Liver (tissue), 9 donors: ENCODE data around the gene CFAP77. TPM values are rescaled to one million over a fixed set of nuclear protein-coding genes. Genes with fewer than 3 reads are reported as not detected.

Source experiments
- DNase-seq: peaks from one replicate; pipeline ENCODE4 v3.0.0-alpha.2; 2017; ENCODE audit warnings: low spot score
- H3K27ac ChIP-seq, 2 donors: one replicate each; pipeline ENCODE4 v1.7.0; 2013; ENCODE audit warnings: inconsistent platforms in 2 of 2, low read length in 2 of 2, control low read depth in 1 of 2, low read depth in 1 of 2, mild to moderate bottlenecking in 1 of 2
- H3K27me3 ChIP-seq, 4 donors: one replicate each; pipeline versions ENCODE4 v1.6.1 to v1.7.0; 2013; ENCODE audit warnings: low read length in 3 of 4, inconsistent platforms in 1 of 4, mild to moderate bottlenecking in 1 of 4, moderate library complexity in 1 of 4; ENCODE audit not compliant: control insufficient read depth in 4 of 4, insufficient read depth in 4 of 4
- H3K36me3 ChIP-seq, 4 donors: one replicate each; pipeline versions ENCODE4 v1.6.1 to v1.7.0; 2013; ENCODE audit warnings: low read length in 3 of 4, mild to moderate bottlenecking in 3 of 4, low read depth in 1 of 4, moderate library complexity in 1 of 4; ENCODE audit not compliant: control insufficient read depth in 4 of 4, insufficient read depth in 3 of 4
- H3K4me1 ChIP-seq, 4 donors: one replicate each; pipeline versions ENCODE4 v1.6.1 to v1.7.0; 2013; ENCODE audit warnings: low read length in 3 of 4, mild to moderate bottlenecking in 3 of 4, moderate library complexity in 1 of 4; ENCODE audit not compliant: control insufficient read depth in 4 of 4, insufficient read depth in 4 of 4
- H3K4me3 ChIP-seq, 3 donors: one replicate each; pipeline versions ENCODE4 v1.6.1 to v1.7.0; 2013; ENCODE audit warnings: low read length in 3 of 3, control low read depth in 1 of 3, low read depth in 1 of 3, mild to moderate bottlenecking in 1 of 3
- H3K9ac ChIP-seq, 2 donors: one replicate each; pipeline ENCODE4 v1.7.0; 2013; ENCODE audit warnings: low read length in 2 of 2, mild to moderate bottlenecking in 2 of 2, moderate library complexity in 2 of 2, control low read depth in 1 of 2, low read depth in 1 of 2
- H3K9me3 ChIP-seq, 4 donors: one replicate each; pipeline versions ENCODE4 v1.6.1 to v1.7.0; 2013; ENCODE audit warnings: low read length in 3 of 4; ENCODE audit not compliant: control insufficient read depth in 4 of 4
- ATF3 ChIP-seq: IDR thresholded peaks from 2 replicates; pipeline ENCODE4 v1.6.1; 2016; ENCODE audit warnings: antibody characterized with exemption
- EGR1 ChIP-seq, 2 donors: IDR thresholded peaks; 2 replicates each; pipeline ENCODE4 v1.6.1; 2016 to 2018; ENCODE audit warnings: antibody characterized with exemption in 2 of 2, low read depth in 2 of 2
- FOXA1 ChIP-seq: IDR thresholded peaks from 2 replicates; pipeline ENCODE4 v1.6.1; 2016; ENCODE audit warnings: antibody characterized with exemption
- FOXA2 ChIP-seq: IDR thresholded peaks from 2 replicates; pipeline ENCODE4 v1.6.1; 2016; ENCODE audit warnings: antibody characterized with exemption
- GABPA ChIP-seq, 2 donors: IDR thresholded peaks in 1 of 2; conservative IDR thresholded peaks in 1 of 2; 2 replicates each; pipeline ENCODE4 v1.6.1; 2016; ENCODE audit warnings: antibody characterized with exemption in 2 of 2, mild to moderate bottlenecking in 1 of 2, moderate library complexity in 1 of 2
- HNF4A ChIP-seq, 2 donors: conservative IDR thresholded peaks; 2 replicates each; pipeline ENCODE4 v1.6.1; 2016; ENCODE audit warnings: antibody characterized with exemption in 2 of 2, mild to moderate bottlenecking in 2 of 2
- JUND ChIP-seq, 2 donors: IDR thresholded peaks; 2 replicates each; pipeline ENCODE4 v1.6.1; 2016; ENCODE audit warnings: antibody characterized with exemption in 2 of 2
- NR2F2 ChIP-seq: IDR thresholded peaks from 2 replicates; pipeline ENCODE4 v1.6.1; 2016; ENCODE audit warnings: antibody characterized with exemption
- RAD21 ChIP-seq, 2 donors: IDR thresholded peaks; 2 replicates each; pipeline ENCODE4 v1.6.1; 2016; ENCODE audit warnings: antibody characterized with exemption in 2 of 2, mild to moderate bottlenecking in 2 of 2
- REST ChIP-seq: IDR thresholded peaks from 2 replicates; pipeline ENCODE4 v1.6.1; 2016; ENCODE audit warnings: antibody characterized with exemption, mild to moderate bottlenecking
- RXRA ChIP-seq, 2 donors: IDR thresholded peaks; 2 replicates each; pipeline ENCODE4 v1.6.1; 2017 to 2018; ENCODE audit warnings: antibody characterized with exemption in 2 of 2, mild to moderate bottlenecking in 1 of 2
- SP1 ChIP-seq: IDR thresholded peaks from 2 replicates; pipeline ENCODE4 v1.6.1; 2018; ENCODE audit warnings: antibody characterized with exemption, mild to moderate bottlenecking
- YY1 ChIP-seq: IDR thresholded peaks from 2 replicates; pipeline ENCODE4 v1.6.1; 2016; ENCODE audit warnings: antibody characterized with exemption, mild to moderate bottlenecking
- ZBTB33 ChIP-seq: IDR thresholded peaks from 2 replicates; pipeline ENCODE4 v1.6.1; 2016; ENCODE audit warnings: antibody characterized with exemption
- WGBS: extraction: QIAGEN DNeasy Blood & Tissue Kit; methylation state at CpG from one replicate; pipeline ENCODE4 v1.1.7; 2013; 5-methylcytosine and 5-hydroxymethylcytosine counted together
- polyA plus RNA-seq, 2 donors: library from polyadenylated mRNA; stranded (reverse) in 1 of 2; unstranded in 1 of 2; fragments of 200-250 nt in 1 of 2; fragments of >200 nt in 1 of 2; fragmentation: Nextera tagmentation in 1 of 2; extraction: Ambion mirVana in 1 of 2; gene quantifications; one replicate each; pipeline versions ENCODE4 v1.2.1 to v1.2.3, GENCODE V29; 2013 to 2015
- total RNA-seq, 2 donors: library from RNA; depleted of rRNA; stranded (reverse); fragments of >200 nt; gene quantifications; one replicate each; pipeline ENCODE4 v1.2.3, GENCODE V29; 2014
- TF ChIP-seq, protein P1 (sequence below): fragments of 150-350 bp; IDR thresholded peaks from 2 replicates; pipeline ENCODE4 v1.5.1; 2017; ENCODE audit warnings: improper control_type of control experiment, low read depth, low read length; ENCODE audit not compliant: missing input control
- TF ChIP-seq, protein P2 (sequence below): IDR thresholded peaks from 2 replicates; pipeline ENCODE4 v1.6.1; 2016; ENCODE audit warnings: antibody characterized with exemption
- donor health status: healthy.
- donor health status: healthy.
- donor health status: healthy.
- donor health status: healthy.
- donor health status: healthy.

The CFAP77 gene
- total and polyA plus RNA-seq, 4 donors = not detected

GRCh38 chr9:132507670-132508469, 97.9 kb downstream of the CFAP77 start:
- H3K27me3 ChIP-seq = peaks cover 0 to 4% (median 0%) of the 10 kb centered on the region in 4 donors
- no peak for TF ChIP-seq ATF3
- TF ChIP-seq FOXA1 = no peak
- TF ChIP-seq, protein P1, sequence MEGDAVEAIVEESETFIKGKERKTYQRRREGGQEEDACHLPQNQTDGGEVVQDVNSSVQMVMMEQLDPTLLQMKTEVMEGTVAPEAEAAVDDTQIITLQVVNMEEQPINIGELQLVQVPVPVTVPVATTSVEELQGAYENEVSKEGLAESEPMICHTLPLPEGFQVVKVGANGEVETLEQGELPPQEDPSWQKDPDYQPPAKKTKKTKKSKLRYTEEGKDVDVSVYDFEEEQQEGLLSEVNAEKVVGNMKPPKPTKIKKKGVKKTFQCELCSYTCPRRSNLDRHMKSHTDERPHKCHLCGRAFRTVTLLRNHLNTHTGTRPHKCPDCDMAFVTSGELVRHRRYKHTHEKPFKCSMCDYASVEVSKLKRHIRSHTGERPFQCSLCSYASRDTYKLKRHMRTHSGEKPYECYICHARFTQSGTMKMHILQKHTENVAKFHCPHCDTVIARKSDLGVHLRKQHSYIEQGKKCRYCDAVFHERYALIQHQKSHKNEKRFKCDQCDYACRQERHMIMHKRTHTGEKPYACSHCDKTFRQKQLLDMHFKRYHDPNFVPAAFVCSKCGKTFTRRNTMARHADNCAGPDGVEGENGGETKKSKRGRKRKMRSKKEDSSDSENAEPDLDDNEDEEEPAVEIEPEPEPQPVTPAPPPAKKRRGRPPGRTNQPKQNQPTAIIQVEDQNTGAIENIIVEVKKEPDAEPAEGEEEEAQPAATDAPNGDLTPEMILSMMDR = peak; percentile 78
- TF ChIP-seq ZBTB33 = no peak
- TF ChIP-seq RAD21 (IDR thresholded peaks at IDR 0.05) = peak; percentile 81 to 88
- H3K27ac ChIP-seq = no peak overlapping the region
- H3K4me1 ChIP-seq = no peaks in the 10 kb centered on the region
- no peaks in the 10 kb centered on the region for H3K9me3 ChIP-seq
- no peaks in the 10 kb centered on the region for H3K36me3 ChIP-seq
- 46% methylated on average over 24 of the region's 24 CpGs for WGBS
- H3K9ac ChIP-seq = no peak overlapping the region
- DNase-seq = peak; percentile 75
- H3K4me3 ChIP-seq = no peak overlapping the region

DNA sequence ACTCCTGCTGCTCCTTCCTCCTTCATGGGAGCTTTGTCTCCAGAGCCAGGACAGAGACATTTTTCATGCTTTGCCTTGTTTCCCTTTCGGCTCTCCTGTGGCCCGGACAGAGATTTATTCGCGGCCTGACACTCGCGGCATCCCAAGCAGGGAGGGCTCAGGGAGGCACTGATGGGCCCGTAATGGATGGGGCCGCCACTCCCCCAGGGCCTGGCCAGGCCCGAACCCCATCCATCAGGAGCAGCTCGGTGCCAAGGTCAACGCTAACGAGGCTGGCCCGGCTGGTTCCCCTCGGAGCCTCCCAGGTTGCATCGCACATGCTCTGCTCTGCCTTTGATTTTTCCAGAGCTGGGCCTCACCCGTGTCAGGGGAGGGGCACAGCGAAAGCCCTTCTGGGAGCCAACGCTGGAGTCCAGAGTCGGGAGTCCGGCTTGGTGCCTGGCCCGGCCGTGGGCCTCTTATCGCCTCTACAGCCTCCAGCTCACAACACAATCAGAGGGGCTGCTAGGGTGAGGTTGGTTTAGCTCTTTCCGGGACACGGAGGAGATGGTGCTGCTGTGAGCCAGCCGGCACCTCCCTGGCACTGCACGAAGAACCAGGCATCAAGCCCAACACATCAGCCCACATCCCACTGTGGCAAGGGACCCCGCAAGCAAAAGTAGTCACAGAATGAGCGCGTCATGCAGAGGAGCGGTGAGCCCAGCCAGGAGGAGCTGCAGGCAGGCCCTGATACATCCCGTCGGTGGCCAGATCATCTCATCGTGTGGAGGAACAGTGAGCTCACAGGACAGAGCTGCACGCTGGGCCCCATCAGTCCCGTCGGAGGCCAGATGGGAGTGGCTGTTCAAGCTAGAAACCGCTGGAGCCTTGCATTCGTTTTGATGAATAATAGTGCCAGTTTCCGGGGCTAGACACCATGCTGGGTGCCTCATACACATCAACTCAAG, 100.2 kb downstream of the CFAP77 start:
- Histone ChIP-seq H3K36me3 (no peaks in the 10 kb centered on the region), H3K27ac (no peak overlapping the region), H3K9ac (no peak overlapping the region), H3K9me3 (no peaks in the 10 kb centered on the region), H3K4me3 (no peak overlapping the region), H3K27me3 (peaks cover 0 to 7% (median 0%) of the 10 kb centered on the region in 4 donors), H3K4me1 (no peaks in the 10 kb centered on the region)
- DNase-seq = no peak
- TF ChIP-seq NR2F2 (no peak), SP1 (no peak), GABPA (IDR thresholded peaks at IDR 0.05 in 1 of 2, conservative IDR thresholded peaks at IDR 0.05 in 1 of 2) (no peak), FOXA1 (no peak), YY1 (no peak), FOXA2 (no peak), ZBTB33 (no peak), HNF4A (conservative IDR thresholded peaks at IDR 0.05) (no peak), RAD21 (IDR thresholded peaks at IDR 0.05) (no peak), RXRA (IDR thresholded peaks at IDR 0.05) (no peak), JUND (IDR thresholded peaks at IDR 0.05) (no peak), EGR1 (IDR thresholded peaks at IDR 0.05; ENCODE audit: low read depth in 2 of 2) (no peak), REST (no peak)
- TF ChIP-seq, protein P2, sequence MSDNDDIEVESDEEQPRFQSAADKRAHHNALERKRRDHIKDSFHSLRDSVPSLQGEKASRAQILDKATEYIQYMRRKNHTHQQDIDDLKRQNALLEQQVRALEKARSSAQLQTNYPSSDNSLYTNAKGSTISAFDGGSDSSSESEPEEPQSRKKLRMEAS = no peak
- 75% methylated on average over 40 of the region's 40 CpGs for WGBS
